Caki2 (cell line): ENCODE measurements around the gene THRAP3. TPM values are rescaled to one million over a fixed set of nuclear protein-coding genes. Genes with fewer than 3 reads are reported as not detected.

Experiments used
- DNase-seq: peaks from one replicate; pipeline ENCODE4 v3.0.0-alpha.2; 2015; ENCODE audit warnings: low read depth
- in situ Hi-C: cut with HindIII; loops from 2 replicates; pipeline ENCODE4 v1.10.0; 2016; ENCODE audit warnings: low sequenced_read_pairs, low pct_unique_long_range_greater_than_20kb, mixed read lengths
- total RNA-seq: library from RNA; depleted of rRNA; stranded (reverse); fragments of >200 nt; shearing (Covaris generic); gene quantifications from 2 replicates; pipeline ENCODE4 v1.2.3, GENCODE V29; 2014; ENCODE audit warnings: low replicate concordance

Gene THRAP3
- total RNA-seq, 1 experiment from 2014 or later, result 49.1 TPM

DNA sequence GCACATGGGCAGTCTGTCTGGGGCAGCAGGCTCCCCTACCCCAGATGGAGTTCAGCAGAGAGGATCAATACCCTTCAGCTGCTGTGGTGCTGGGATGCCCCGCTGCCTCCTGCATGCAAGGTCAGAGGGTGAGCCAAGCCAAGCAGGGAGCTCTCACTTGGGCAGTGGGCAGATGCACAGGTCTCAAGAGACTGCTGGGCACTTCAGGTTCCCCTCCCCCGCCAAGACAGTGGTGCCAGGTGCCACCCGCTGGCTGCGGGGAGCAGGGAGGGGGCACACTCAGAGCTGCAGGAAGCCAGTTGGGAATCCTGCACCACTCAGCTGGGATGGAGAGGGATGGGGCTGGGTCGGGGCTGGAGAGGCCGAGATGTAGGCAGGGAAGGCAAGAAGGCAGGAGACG is 115.0 kb downstream of the THRAP3 start:
- in situ Hi-C loops, result no loop called here
- no peak for DNase-seq

DNA sequence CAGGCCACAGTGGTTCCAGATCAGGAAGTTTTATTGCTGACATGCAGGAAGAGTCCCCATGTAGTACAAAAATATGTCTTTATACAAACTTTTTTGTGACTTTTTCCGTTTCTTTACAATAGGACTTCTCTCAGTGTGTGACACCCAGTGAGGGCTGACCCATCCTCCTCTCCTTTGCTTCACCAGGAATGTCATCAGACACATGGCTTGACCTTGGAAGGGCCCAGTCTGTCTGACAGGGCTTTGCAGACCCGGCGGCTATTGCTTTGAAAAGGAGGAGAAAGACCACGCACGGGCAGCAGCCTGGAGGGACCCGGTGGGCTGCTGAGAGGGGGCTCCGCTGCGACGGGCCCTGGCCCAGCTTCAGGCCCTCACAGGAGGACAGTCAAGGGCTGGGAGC is 115.4 kb downstream of the THRAP3 start:
- in situ Hi-C loops, result no loop called here
- no peak for DNase-seq

DNA sequence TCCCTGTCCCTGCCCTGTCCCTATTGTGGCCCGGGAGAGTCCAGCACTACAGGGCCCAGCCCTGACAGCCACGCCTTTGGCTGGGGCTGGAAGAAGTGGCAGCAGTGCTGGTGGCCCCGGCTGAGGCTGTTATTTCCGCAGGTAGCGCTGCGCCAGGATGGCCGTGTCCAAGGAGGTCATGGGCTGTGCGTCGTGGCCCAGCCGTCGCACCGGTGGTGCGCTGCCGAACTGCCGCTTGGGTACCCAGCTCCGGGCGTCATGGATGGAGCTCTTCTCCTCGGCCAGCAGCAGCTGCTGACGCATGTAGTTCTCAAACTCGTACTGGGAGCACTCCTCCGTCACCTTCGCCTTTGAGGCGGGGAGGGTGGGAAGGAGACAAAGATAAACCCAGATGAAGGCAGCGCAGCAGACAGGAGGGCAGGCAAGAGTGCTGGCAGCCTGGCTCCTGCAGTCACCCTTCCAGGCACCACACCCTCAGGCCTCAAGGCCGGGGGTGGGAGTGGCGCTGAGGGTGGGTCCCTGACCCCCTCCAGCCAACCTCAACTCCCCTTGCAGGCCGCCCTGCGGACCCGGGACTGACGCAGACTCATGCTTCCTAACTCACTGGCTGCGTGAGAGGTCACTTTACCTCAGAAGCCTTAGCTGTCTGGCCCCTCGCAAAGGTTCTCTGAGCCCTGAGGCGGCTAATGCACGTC is 117.5 kb downstream of the THRAP3 start:
- in situ Hi-C loops, result no loop called here
- no peak for DNase-seq

DNA sequence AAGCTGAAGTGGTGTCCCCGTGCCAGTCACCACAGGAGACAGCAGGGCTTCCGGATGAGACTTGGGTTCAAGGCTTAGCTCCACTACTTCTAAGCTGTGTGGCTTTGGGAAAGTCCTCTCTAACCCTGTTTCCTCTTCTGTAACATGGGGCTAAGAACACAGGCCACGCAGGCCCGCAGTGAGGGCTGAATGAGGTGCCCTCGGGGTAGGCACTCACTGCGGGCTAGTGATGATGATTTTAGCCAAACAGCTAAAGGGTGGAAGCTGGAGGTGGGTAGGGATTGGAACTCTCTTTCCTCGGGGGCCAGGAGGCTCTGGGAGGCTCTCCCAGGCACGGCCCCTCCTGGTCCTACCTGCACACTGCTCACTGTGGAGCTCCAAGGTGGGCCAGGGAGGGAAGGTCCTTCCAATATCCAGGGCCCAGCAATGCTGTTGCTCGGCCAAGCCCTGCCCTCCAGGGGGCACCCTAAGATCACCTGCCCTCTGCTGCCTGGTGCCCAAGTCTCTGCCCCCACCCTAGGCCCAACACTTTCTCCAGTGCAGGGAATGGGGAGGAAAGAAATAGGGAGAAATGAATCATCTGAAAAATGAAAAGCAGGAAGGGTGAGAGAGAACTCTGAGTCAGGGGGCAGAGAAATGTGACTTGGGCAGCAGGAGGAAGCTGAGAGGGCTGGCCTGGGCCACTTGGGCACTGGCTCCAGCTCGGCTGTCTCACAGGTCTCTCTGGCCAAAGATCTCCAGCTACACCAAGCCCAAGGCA is 118.4 kb downstream of the THRAP3 start:
- in situ Hi-C loops, result no loop called here
- peak; percentile 66 for DNase-seq

DNA sequence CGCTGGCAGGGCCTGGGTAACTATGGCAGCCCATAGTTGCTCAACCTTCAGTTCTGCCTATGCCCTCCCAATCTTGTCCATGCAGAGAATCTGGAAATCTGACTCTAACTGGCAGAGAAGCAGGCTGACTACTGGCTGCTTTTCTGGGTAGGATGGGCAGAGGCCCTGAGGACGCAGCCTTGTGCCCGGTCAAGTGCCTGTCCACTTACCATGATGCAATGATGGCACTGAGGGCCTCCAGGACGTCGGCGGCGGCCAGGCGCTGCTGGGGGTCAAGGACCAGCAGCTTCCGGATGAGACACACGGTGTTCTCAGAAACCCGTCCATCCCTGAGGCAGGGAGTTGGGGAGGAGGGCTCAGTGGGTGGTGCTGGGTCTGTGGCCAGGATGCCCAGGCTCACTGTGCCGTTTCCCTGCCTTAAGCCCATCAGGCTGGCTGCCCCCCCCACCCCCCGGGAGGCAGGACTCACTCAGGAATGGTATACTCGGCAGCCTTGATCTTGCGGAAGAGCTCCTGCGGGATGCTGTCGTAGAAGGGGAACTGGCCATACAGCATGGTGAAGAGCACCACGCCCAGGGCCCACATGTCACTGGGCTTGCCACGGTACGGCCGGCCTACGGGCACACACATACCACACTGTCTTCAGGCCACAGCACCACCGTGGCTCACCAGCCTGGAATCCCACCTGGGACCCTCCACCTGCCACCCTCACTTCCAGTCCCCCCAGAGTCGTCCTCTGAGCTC is 119.6 kb downstream of the THRAP3 start:
- DNase-seq, result no peak
- in situ Hi-C loops, result no loop called here

DNA sequence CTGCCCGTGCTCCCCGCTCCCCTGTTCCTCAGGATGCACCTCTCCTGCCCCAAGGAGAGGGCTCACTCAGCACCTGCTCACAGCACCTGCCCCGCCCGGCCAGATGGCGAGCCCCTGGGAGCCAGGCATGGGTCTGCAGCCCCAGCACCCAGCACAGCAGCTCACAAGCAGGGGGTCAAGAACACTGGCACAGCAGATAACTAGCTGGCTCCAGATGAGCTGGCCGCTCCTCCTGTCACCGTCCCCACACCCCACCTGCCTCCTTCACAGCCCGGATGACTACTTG is 120.1 kb downstream of the THRAP3 start:
- in situ Hi-C loops, result no loop called here
- no peak for DNase-seq

DNA sequence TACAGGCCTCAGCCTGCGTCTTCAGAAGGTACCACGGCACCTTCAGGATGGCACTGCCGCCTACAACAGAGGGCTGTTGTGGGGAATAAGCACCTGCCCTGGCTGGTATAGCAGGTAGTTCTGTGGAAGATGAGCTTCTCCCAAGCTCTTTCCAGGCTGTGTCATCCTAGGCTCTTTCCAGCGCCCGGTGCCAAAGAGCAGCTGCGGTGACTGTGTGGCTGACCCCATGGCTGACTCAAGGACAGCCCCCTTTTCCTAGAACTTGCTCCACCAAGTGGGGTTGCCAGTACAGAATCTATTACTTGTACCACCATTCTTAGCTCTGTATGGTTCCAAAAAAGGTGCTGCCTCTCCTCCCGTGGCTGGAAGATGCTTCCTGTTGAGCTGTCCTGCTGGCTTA is 121.1 kb downstream of the THRAP3 start:
- in situ Hi-C loops, result no loop called here

DNA sequence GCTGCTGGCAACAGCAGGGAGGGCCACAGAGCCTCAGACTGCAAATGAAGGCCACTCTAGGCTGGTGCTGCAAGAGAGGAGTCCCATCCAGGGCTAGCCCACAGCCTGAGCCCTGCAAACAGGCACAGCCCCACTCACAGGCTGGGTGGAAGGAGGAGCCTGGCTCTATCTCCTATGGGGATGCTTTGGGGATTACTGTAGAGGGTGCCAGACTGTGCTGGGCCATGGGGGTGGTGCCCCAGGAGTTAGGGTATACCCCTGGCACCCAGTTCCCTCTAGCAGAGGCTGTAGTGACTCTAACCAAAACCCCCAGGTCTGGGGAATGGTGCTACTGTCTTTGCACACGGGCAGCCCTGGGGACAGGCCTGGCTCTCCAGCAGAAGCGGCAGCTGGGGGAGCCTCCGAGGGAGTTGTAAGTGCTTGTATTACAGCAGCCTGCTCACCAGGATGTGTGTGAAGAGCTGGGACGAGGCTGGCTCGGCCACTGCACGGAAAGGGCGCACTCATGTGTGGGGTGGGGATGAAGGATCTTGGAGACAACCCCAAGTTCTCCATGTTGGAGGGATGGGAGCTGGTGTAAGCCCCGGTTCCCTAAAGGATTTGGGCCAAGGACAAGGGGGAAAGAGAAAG is 122.6 kb downstream of the THRAP3 start:
- no peak for DNase-seq
- in situ Hi-C loops, result no loop called here

More for the DNA sequence above, 121.1 kb downstream of the THRAP3 start:
- no peak for DNase-seq

DNA sequence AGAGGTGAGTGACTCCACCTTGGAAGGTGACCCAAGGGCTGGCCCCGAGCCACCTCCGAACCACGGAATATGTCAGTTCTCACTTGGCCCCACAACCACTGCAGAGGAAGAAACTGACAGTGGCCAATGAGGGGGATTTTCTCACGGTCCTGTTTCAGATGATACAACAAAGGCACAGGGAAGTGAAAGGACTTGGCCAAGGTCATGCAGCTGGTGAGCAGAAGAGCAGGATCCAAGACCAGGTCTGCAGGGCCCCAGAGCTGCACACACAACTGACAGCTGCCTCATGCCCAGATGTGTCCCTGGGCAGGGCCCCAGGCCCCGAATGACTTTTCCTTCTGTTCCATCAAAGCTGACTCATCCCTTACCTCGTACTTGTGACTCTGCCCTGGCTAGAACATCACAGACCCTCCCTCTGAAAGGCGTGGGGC is 125.0 kb downstream of the THRAP3 start:
- no peak for DNase-seq
- in situ Hi-C loops, result no loop called here

DNA sequence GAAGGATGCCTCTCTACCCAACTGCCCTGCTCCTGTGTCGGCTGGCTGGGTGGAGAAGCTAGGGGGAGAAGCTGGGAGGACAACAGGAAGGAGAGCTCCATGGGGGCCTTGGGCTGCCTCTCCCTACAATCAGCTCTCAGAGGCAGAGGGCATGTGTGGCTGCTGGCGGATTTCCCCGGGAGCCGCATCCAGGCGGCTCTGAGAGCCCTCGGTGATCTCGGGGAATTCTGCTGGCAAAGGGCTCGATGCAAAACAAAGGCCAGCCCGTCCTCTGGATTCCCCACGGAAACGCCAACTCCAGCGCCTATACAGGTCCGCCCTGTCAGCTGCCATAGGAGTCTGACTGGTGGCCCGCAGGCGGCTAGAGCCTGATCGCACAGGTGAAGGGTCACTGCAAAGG is 125.6 kb downstream of the THRAP3 start:
- DNase-seq, result no peak
- in situ Hi-C loops, result no loop called here

DNA sequence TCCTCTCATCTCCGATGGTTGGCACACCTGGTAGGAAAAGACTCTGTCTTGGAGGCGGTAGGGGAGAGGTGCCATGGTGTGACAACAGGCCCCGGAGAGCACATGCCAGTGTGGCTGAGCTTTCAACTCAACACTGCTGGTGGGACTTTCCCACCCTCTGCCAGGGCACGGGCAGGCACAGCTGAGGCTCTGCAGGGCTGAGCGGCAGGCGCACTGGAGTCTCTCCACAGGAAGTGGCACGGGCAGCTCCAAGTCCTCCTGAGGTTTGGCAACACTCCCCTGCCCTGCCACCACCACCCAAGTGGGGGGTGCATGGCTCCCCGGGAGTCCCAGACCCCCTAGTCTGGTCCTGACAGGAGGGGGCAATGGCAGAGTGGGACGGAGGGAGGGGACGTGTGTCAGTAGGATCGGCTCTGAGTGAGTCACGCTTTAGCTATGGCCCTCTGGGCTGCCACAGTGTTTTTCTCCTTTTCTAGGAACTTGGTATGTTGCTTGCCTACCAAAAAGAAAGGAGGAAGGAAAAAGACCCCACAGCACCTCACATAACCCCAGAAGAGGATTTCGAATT is 126.5 kb downstream of the THRAP3 start:
- peak; percentile 75 for DNase-seq
- in situ Hi-C loops, result no loop called here

DNA sequence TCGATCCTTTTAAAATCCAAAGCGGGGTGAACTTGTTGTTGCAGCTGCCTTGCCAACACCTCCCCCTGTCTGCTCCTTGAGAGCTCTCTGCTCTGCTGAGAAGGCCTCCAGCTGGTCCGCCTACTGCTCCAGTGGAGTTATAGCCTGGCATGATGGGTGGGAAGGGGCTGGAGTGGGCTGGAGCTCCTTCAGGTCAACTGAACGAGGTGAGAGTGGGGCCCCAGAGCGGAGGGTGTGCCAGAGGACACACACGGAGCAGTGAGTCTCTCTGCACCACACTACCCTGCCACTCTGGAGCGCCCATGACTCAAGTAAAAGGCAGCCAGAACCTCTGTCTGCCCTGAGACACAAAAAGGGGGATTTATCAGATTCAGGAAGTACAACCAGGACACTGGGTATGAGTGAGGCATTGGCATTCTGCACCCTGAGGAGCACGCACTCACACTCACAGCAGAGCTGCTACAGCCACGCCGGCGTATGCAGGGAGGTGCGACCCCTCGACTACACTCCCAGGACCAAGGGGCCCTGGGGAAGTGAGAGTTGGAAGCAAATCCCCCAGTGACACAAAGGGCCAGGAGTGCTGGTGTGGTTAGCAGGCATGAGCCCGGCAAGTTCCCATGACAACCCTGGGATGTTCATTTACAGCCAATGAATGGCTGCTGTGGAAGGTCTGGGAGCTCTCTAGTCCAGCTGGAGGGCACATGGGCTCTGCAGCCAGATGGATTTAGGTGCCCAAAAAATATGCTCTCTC is 127.2 kb downstream of the THRAP3 start:
- in situ Hi-C loops, result no loop called here
- peak; percentile 67 for DNase-seq

DNA sequence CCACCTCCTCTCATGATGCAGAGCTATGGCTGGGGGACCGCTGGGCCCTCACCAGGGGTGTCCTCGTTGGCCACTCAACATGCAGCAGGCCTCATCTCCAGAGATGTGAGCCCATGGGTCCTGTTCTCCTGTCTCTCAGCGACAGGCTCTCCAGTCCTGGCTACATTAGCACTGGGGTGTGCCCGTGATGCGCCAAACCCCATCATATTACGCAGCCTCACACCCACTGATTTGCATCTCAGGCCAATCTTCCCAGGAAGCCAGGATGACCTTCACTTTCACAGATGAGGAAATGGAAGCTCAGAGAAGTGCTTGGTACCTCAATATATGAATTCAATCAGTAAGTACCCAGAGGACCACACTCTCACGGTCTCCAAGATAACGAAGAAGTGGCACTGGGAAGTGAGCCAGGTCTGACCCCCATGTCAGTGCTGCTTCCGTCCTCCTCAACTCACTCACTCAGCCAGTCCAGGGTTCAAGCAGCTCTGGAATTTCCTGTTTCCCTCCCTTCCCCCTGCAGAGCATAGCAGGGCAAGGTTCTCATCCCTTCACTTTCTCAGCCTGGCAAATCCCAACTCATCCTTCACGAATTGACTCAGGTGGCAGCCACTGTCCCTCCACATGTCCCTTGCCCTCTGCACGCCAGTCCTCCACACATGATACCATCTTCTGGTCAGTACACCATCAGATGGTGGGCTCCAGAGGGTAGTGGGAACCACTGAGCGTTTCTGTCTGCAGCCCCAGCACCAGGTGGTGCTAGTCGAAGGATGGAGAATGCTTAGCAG is 128.1 kb downstream of the THRAP3 start:
- no peak for DNase-seq
- in situ Hi-C loops, result no loop called here

DNA sequence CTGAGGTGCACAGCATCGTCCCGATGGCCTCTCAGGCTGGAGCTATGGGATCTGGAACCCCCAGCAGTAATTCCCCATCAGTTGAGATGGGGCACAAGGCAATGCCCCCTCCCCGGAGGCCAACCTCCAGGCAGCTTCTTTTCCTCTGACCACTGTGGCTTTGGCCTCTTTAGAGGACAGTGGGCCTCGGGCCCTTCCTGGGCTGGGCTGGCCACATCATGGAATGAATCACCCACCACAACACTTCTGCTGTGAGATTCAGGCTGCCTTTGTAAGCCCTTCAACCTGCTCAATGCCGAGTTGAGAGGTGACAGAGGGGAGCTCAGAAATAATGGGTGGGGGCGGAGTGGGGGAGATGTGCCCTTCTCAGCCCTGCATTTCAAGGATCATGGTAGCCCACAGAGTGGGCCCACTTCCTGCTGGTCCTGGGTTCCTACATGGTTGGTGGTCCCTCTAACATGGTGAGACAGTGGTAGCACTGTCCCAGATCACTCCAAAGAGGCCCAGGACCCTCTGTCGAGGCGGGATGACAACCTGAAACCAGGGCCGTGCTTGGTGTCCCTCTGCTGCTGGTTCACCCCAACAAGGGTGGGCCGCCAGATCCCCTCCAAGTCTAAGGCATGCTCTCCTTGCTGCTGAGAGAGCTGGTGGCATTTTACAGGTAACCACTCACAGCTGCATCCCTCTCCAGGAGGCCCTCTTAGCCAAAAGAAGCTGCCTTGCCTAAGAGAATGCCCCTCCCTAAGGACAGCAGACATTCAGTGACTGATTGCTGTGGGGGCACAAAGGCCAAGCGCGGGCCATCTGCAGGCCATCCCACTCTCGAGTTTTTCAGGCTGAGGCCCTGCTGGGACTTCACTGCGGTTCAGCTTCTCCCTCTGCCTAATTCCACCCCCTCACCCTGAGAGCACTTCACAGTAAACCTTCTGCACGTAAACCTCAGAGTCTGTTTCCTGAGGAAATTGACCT is 129.0 kb downstream of the THRAP3 start:
- in situ Hi-C loops, result no loop called here
- DNase-seq, result no peak

DNA sequence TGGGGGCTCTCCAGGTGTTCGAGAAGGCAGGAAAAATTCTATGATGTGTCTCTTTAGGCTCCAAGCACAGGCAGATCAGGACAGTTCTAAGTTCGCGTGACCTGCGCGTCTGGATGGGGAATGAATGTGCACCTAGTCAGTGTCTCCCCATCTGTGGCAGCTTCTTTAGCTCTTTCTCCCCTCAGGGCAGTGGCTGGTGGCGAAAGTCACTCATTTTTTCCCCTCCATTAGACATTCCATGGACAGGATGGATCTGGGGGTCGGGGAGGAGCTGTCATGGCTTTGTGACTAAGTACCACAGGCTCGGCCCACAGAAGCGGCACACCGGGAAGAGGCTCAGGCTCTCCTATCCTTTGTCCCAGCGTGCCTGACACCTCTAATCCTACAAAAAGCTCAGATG is 130.2 kb downstream of the THRAP3 start:
- DNase-seq, result no peak
- in situ Hi-C loops, result no loop called here
